Sigmoid colon (tissue), 7 donors: ENCODE data around the gene GRIK5. TPM values are rescaled to one million over a fixed set of nuclear protein-coding genes. Genes with fewer than 3 reads are reported as not detected.

Source experiments
- DNase-seq: peaks from one replicate; pipeline ENCODE4 v3.0.0-alpha.2; 2019
- H3K27ac ChIP-seq, 4 donors: fragments of 200-600 bp; sonication (generic); one replicate each; pipeline ENCODE4 v1.5.1; 2016 to 2019; ENCODE audit warnings: mild to moderate bottlenecking in 1 of 4
- H3K27me3 ChIP-seq, 3 donors: fragments of 200-600 bp; sonication (generic); one replicate each; pipeline ENCODE4 v1.5.1; 2019; ENCODE audit warnings: mild to moderate bottlenecking in 1 of 3
- H3K36me3 ChIP-seq, 4 donors: fragments of 200-600 bp; sonication (generic); one replicate each; pipeline ENCODE4 v1.5.1; 2016 to 2019
- H3K4me1 ChIP-seq, 4 donors: fragments of 200-600 bp; sonication (generic); one replicate each; pipeline ENCODE4 v1.5.1; 2017 to 2019
- H3K4me3 ChIP-seq, 4 donors: fragments of 200-600 bp; sonication (generic); one replicate each; pipeline ENCODE4 v1.5.1; 2017 to 2019; ENCODE audit warnings: mild to moderate bottlenecking in 2 of 4, moderate library complexity in 1 of 4
- H3K9me3 ChIP-seq, 4 donors: fragments of 200-600 bp in 3 of 4; sonication (generic) in 3 of 4; one replicate each; pipeline versions ENCODE4 v1.5.1 to v1.6.1; 2013 to 2019
- EP300 ChIP-seq, 4 donors: sonication (generic); formaldehyde crosslinking; IDR thresholded peaks; one replicate each; pipeline ENCODE4 v1.6.1; 2017; ENCODE audit warnings: antibody characterized with exemption in 4 of 4
- POLR2A ChIP-seq, 2 donors: fragments of 450-650 bp; IDR thresholded peaks; one replicate each; pipeline ENCODE4 v1.6.1; 2016; ENCODE audit warnings: antibody characterized with exemption in 2 of 2, mild to moderate bottlenecking in 2 of 2, moderate library complexity in 2 of 2
- POLR2AphosphoS5 ChIP-seq, 4 donors: sonication (generic); formaldehyde crosslinking; IDR thresholded peaks; one replicate each; pipeline ENCODE4 v1.6.1; 2017; ENCODE audit warnings: antibody characterized with exemption in 4 of 4
- WGBS, 2 donors: extraction: QIAGEN DNeasy Blood & Tissue Kit; methylation state at CpG; one replicate each; pipeline ENCODE4 v1.1.7; 2013; 5-methylcytosine and 5-hydroxymethylcytosine counted together
- intact Hi-C: fragments of 100-400 bp; cut with DNase I; formaldehyde crosslinking; loops from one replicate; pipeline ENCODE4 v1.15.1; 2023
- polyA plus RNA-seq, 3 donors: library from polyadenylated mRNA; stranded (reverse); fragments of 200-250 nt; gene quantifications; one replicate each; pipeline ENCODE4 v1.2.3, GENCODE V29; 2013
- total RNA-seq, 4 donors: library from RNA; depleted of rRNA; stranded (reverse); fragments of >200 nt; gene quantifications; one replicate each; pipeline ENCODE4 v1.1.0, GENCODE V29; 2016
- TF ChIP-seq, protein P1 (sequence below), 4 experiments: fragments of 450-650 bp in 3 of 4; fragments of 200-600 bp in 1 of 4; IDR thresholded peaks; one replicate each; pipeline ENCODE4 v1.5.1; 2016 to 2019; ENCODE audit warnings: antibody characterized with exemption in 4 of 4, mild to moderate bottlenecking in 3 of 4, moderate library complexity in 2 of 4
- donor health status: healthy with polysubstance abuse.
- donor health status: Bipolar disorder and iron deficiency.
- donor health status: healthy.

Gene GRIK5
- total and polyA plus RNA-seq, 7 donors = under 0.01 to 23.3 (median 10.3) TPM; not detected in 1

DNA sequence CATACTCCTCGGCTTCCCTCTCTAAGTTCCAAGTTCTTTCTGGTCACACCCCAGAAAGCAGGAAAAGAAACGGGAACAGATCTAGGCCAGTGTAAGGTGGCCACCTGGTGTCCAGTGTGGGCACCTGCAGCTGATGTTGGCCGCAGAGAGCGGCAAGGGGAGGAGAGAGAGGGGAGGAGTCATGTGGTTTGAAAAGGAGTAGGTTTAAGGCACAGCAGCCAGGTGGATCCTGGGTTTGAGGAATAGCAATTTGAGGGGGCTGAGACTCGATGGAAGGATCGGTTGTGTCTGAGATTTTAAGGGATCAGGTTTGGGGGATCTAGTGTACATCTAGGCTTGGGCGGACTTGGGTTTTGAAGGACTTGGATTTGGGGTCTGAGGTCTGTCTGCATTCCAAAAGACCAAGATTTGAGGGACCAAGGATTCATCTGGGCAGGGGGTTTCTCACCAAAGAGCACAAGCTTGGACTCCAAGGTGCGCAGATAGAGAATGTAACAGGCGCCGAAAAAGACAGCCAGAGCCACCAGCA is 112.1 kb downstream of the GRIK5 start:
- intact Hi-C loops = loop anchor here (2.0 to 10.0 kb wide), 2 partner anchors 77 to 97 kb away; partner anchors contain the start of gene RPS19

DNA sequence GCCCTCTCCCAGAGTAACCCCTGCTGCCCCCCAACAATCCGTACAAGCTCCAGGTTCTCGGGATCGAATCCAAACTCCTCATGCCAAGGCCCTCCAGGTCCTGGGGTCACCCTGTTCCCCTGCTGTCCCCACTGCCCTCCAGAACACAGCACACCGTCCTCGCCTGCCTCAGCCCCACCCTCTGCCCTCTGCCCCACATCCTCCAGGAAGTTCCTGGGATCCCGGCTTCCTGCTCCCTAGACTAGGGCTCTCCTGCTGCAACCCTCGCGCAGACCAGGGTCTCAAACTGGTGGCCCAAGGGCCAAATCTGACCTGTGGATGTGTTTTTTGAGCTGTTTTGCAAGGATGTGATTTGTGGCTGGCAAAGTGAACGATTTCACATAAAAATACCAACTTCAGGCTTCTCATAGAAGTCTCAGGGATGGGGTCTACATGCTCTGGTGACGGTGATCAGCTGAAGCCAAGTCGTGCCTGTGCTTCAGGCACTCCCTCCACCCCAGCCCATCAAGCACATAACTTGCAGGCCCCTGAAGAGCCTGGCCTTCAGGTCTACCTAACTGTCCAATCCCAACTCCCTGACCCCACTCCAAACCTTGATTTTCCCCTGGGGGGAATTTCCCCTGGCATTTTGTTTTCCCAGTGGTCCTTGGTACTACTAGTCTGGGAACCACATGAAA is 112.7 kb downstream of the GRIK5 start:
- intact Hi-C loops = loop anchor here (10.0 kb wide), 1 partner anchor 78 kb away; no protein-coding TSS in a partner anchor
- WGBS, 2 donors = 15 to 71% methylated on average over 11 of the region's 11 CpGs
- Histone ChIP-seq H3K27ac (peak overlapping the region in 3 of 4 donors; percentile 86 to 91 (median 91)), H3K9me3 (no peaks in the 10 kb centered on the region), H3K4me3 (no peak overlapping the region), H3K27me3 (no peaks in the 10 kb centered on the region), H3K36me3 (peaks cover 0 to 16% (median 7%) of the 10 kb centered on the region in 4 donors), H3K4me1 (peaks cover 0 to 19% (median 14%) of the 10 kb centered on the region in 4 donors)
- no peak for TF ChIP-seq POLR2AphosphoS5 (IDR thresholded peaks at IDR 0.05)
- TF ChIP-seq, protein P1, sequence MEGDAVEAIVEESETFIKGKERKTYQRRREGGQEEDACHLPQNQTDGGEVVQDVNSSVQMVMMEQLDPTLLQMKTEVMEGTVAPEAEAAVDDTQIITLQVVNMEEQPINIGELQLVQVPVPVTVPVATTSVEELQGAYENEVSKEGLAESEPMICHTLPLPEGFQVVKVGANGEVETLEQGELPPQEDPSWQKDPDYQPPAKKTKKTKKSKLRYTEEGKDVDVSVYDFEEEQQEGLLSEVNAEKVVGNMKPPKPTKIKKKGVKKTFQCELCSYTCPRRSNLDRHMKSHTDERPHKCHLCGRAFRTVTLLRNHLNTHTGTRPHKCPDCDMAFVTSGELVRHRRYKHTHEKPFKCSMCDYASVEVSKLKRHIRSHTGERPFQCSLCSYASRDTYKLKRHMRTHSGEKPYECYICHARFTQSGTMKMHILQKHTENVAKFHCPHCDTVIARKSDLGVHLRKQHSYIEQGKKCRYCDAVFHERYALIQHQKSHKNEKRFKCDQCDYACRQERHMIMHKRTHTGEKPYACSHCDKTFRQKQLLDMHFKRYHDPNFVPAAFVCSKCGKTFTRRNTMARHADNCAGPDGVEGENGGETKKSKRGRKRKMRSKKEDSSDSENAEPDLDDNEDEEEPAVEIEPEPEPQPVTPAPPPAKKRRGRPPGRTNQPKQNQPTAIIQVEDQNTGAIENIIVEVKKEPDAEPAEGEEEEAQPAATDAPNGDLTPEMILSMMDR (IDR thresholded peaks at IDR 0.05) = no peak
- TF ChIP-seq POLR2A (IDR thresholded peaks at IDR 0.05) = no peak
- no peak for TF ChIP-seq EP300 (IDR thresholded peaks at IDR 0.05)
- DNase-seq = no peak

More for the DNA sequence above, 112.1 kb downstream of the GRIK5 start:
- Histone ChIP-seq H3K27me3 (no peaks in the 10 kb centered on the region), H3K36me3 (peaks cover 0 to 16% (median 7%) of the 10 kb centered on the region in 4 donors), H3K4me1 (peaks cover 0 to 19% (median 14%) of the 10 kb centered on the region in 4 donors), H3K9me3 (no peaks in the 10 kb centered on the region), H3K27ac (peak overlapping the region; percentile 86 to 91 (median 88)), H3K4me3 (peak overlapping the region; percentile 62 to 93 (median 92))
- DNase-seq = peak; percentile 79
- 5 to 18% methylated on average over 10 of the region's 10 CpGs for WGBS, 2 donors
- TF ChIP-seq POLR2AphosphoS5 (IDR thresholded peaks at IDR 0.05) (no peak), EP300 (IDR thresholded peaks at IDR 0.05) (no peak)
- TF ChIP-seq, protein P1 (IDR thresholded peaks at IDR 0.05) = peak; percentile 44 to 93 (median 70)

DNA sequence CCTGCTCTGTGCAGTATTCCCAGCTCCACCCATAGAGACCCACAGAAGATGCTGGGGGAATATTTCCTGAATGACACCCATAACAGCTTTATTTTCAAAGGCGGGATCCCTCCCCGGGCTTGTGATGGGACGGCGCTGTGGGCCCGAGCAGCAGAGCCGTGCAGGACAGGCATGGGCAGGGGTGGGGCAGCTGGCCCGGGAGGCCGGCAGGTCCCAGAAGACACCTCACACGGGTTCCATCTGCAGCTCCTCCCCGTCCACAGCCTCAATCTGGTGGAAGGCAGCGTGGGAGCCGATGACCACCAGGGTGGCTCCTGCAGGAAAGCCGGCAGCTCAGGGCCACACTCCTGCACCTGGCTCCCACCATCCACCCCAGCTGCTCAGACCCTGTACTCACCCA is 113.4 kb downstream of the GRIK5 start:
- intact Hi-C loops = loop anchor here (10.0 kb wide), 1 partner anchor 78 kb away; no protein-coding TSS in a partner anchor

DNA sequence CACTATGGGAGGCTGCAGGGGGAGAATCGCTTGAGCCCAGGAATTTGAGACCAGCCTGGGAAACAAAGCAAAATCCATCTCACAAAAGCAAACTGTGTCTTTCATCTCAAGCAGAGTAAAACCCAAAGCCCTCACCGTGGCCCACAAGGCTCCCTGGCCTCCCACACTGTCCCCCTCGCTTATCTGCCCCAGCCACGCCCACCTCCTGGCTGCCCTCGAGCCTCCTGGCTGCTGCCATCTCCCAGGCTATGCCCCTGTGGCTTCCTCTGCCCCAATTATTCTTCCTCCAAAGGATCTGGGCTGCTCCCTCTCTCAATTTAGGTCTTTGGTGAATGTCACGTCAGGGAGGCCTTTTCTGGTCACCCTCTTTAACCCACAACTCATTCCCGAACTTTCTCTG is 114.5 kb downstream of the GRIK5 start:
- intact Hi-C loops = loop anchor here (10.0 kb wide), 1 partner anchor 79 kb away; no protein-coding TSS in a partner anchor
- WGBS, 2 donors = 54 to 75% methylated on average over 7 of the region's 7 CpGs
- no peak for DNase-seq
- peaks cover 0 to 16% (median 7%) of the 10 kb centered on the region in 4 donors for H3K36me3 ChIP-seq
- H3K4me3 ChIP-seq = no peak overlapping the region
- no peaks in the 10 kb centered on the region for H3K9me3 ChIP-seq
- H3K27me3 ChIP-seq = no peaks in the 10 kb centered on the region
- no peak for TF ChIP-seq POLR2A (IDR thresholded peaks at IDR 0.05)
- peaks cover 0 to 19% (median 14%) of the 10 kb centered on the region in 4 donors for H3K4me1 ChIP-seq
- H3K27ac ChIP-seq = no peak overlapping the region

More for the DNA sequence above, 113.4 kb downstream of the GRIK5 start:
- DNase-seq = no peak
- Histone ChIP-seq H3K4me3 (no peak overlapping the region), H3K27me3 (no peaks in the 10 kb centered on the region), H3K27ac (no peak overlapping the region), H3K9me3 (no peaks in the 10 kb centered on the region), H3K4me1 (peaks cover 0 to 19% (median 14%) of the 10 kb centered on the region in 4 donors), H3K36me3 (peaks cover 0 to 16% (median 7%) of the 10 kb centered on the region in 4 donors)
- 21 to 73% methylated on average over 13 of the region's 13 CpGs for WGBS, 2 donors
- TF ChIP-seq EP300 (IDR thresholded peaks at IDR 0.05) = no peak
- TF ChIP-seq POLR2AphosphoS5 (IDR thresholded peaks at IDR 0.05) = no peak
- TF ChIP-seq, protein P1 (IDR thresholded peaks at IDR 0.05) = no peak
- TF ChIP-seq POLR2A (IDR thresholded peaks at IDR 0.05) = no peak

DNA sequence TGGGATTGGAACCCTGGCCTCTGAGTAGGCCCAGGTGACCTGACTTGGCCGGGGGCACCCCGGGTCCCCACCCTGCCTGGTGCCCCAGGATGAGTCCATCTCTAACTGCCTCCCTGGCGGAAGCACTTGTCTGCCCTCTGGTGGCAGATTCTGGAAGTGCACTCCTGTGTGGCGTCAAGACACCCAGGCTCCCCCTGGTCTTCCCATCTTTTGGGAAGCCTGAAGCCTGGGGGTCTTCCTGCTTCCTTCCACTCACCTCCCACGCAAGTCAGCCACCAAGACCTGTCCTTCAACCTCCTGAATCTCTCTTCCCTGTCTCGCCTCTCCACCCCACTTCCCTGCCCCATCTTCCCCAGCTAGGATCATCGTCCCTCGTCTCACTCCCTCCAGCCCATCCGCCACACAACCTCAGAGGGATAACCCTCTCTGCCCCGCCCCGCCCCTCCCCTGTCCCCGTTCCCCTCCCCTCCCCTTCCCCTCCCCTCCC is 118.3 kb downstream of the GRIK5 start:
- no peaks in the 10 kb centered on the region for H3K4me1 ChIP-seq
- no peak overlapping the region for H3K4me3 ChIP-seq
- H3K9me3 ChIP-seq = no peaks in the 10 kb centered on the region
- H3K27ac ChIP-seq = no peak overlapping the region
- H3K36me3 ChIP-seq = peaks cover 0 to 11% (median 6%) of the 10 kb centered on the region in 4 donors
- TF ChIP-seq POLR2A (IDR thresholded peaks at IDR 0.05) (no peak), POLR2AphosphoS5 (IDR thresholded peaks at IDR 0.05) (no peak)
- TF ChIP-seq, protein P1 (IDR thresholded peaks at IDR 0.05) = peak; percentile 76 to 99 (median 90)
- intact Hi-C loops = loop anchor here (10.0 kb wide), 1 partner anchor 83 kb away; no protein-coding TSS in a partner anchor
- no peaks in the 10 kb centered on the region for H3K27me3 ChIP-seq
- WGBS, 2 donors = 2 to 5% methylated on average over 12 of the region's 12 CpGs
- DNase-seq = peak; percentile 86
